Esophagus muscularis mucosa (tissue), 4 donors: ENCODE measurements around the gene GRWD1. TPM values are rescaled to one million over a fixed set of nuclear protein-coding genes. Genes with fewer than 3 reads are reported as not detected.
A peak's percentile ranks its signal among the peaks of the same experiment; 100 is the strongest.

Source experiments
- DNase-seq: peaks from one replicate; pipeline ENCODE4 v3.0.0-alpha.2; 2017; ENCODE audit errors: extremely low spot score
- H3K27ac ChIP-seq, 4 donors: fragments of 200-600 bp; sonication (generic); replicated peaks in 1 of 4; 1 replicate in 3 of 4; 2 replicates in 1 of 4; pipeline ENCODE4 v1.5.1; 2016 to 2019; ENCODE audit warnings: mild to moderate bottlenecking in 1 of 4
- H3K27me3 ChIP-seq, 4 donors: fragments of 200-600 bp; sonication (generic); one replicate each; pipeline versions ENCODE4 v1.5.1 to v1.6.0; 2016 to 2019
- H3K36me3 ChIP-seq, 4 donors: fragments of 200-600 bp; sonication (generic); one replicate each; pipeline ENCODE4 v1.5.1; 2016 to 2019
- H3K4me1 ChIP-seq, 4 donors: fragments of 200-600 bp; sonication (generic); one replicate each; pipeline ENCODE4 v1.5.1; 2016 to 2019
- H3K4me3 ChIP-seq, 4 donors: fragments of 200-600 bp; sonication (generic); 1 replicate in 2 of 4; 2 replicates in 2 of 4; pipeline ENCODE4 v1.5.1; 2016 to 2019; ENCODE audit warnings: mild to moderate bottlenecking in 4 of 4, moderate library complexity in 1 of 4
- H3K9me3 ChIP-seq, 4 donors: fragments of 200-600 bp; sonication (generic); 1 replicate in 3 of 4; 2 replicates in 1 of 4; pipeline ENCODE4 v1.5.1; 2016 to 2019
- CTCF ChIP-seq, 3 experiments: fragments of 200-600 bp in 2 of 3; fragments of 450-650 bp in 1 of 3; sonication (generic) in 2 of 3; IDR thresholded peaks; one replicate each; pipeline ENCODE4 v1.5.1; 2017 to 2019; ENCODE audit warnings: antibody characterized with exemption in 3 of 3, mild to moderate bottlenecking in 2 of 3, moderate library complexity in 1 of 3
- EP300 ChIP-seq: sonication (generic); formaldehyde crosslinking; IDR thresholded peaks from one replicate; pipeline ENCODE4 v1.6.1; 2017; ENCODE audit warnings: antibody characterized with exemption
- POLR2A ChIP-seq: fragments of 450-650 bp; IDR thresholded peaks from one replicate; pipeline ENCODE4 v1.6.1; 2017; ENCODE audit warnings: antibody characterized with exemption, moderate library complexity, mild to moderate bottlenecking, low read depth
- POLR2AphosphoS5 ChIP-seq, 2 donors: sonication (generic); formaldehyde crosslinking; IDR thresholded peaks; one replicate each; pipeline ENCODE4 v1.6.1; 2017; ENCODE audit warnings: antibody characterized with exemption in 2 of 2
- WGBS: methylation state at CpG from one replicate; pipeline ENCODE4 v1.1.5; 2018; 5-methylcytosine and 5-hydroxymethylcytosine counted together
- intact Hi-C: fragments of 100-400 bp; cut with DNase I; formaldehyde crosslinking; loops from one replicate; pipeline ENCODE4 v1.15.1; 2023
- total RNA-seq, 4 donors: library from RNA; depleted of rRNA; stranded (reverse); fragments of >200 nt; gene quantifications; one replicate each; pipeline versions ENCODE4 v1.1.0 to v1.2.1, GENCODE V29; 2016

GRWD1 gene
- total RNA-seq, 4 donors from 2014 or later, result 19.5 to 42.9 (median 31.7) TPM

- H3K4me3 ChIP-seq, result no peak overlapping the region
- H3K36me3 ChIP-seq, result peaks cover 0 to 3% (median 0%) of the 10 kb centered on the region in 4 donors
- DNase-seq, result no peak
- peaks cover 4 to 76% (median 24%) of the 10 kb centered on the region in 4 donors for H3K27me3 ChIP-seq
- H3K27ac ChIP-seq, result no peak overlapping the region
- WGBS, result 94% methylated on average over 14 of the region's 20 CpGs
- H3K4me1 ChIP-seq, result peaks cover 20 to 35% (median 26%) of the 10 kb centered on the region in 4 donors
- no peaks in the 10 kb centered on the region for H3K9me3 ChIP-seq
- TF ChIP-seq POLR2A (no peak), EP300 (no peak), CTCF (IDR thresholded peaks at IDR 0.05) (no peak), POLR2AphosphoS5 (IDR thresholded peaks at IDR 0.05) (no peak)
- intact Hi-C loops, result no loop called here
Measured at GRCh38 chr19:48441360-48442050, 4.3 kb upstream of the GRWD1 start.

GRCh38 chr19:48442116-48443035, 3.4 kb upstream of the GRWD1 start:
- H3K27ac ChIP-seq, result no peak overlapping the region
- peaks cover 4 to 67% (median 24%) of the 10 kb centered on the region in 4 donors for H3K27me3 ChIP-seq
- H3K36me3 ChIP-seq, result peaks cover 2 to 10% (median 4%) of the 10 kb centered on the region in 4 donors
- WGBS, result 65% methylated on average over 33 of the region's 94 CpGs
- H3K4me3 ChIP-seq, result no peak overlapping the region
- intact Hi-C loops, result no loop called here
- no peak for DNase-seq
- H3K9me3 ChIP-seq, result no peaks in the 10 kb centered on the region
- H3K4me1 ChIP-seq, result peaks cover 22 to 38% (median 31%) of the 10 kb centered on the region in 4 donors
- TF ChIP-seq POLR2AphosphoS5 (IDR thresholded peaks at IDR 0.05) (no peak), CTCF (IDR thresholded peaks at IDR 0.05) (no peak), POLR2A (no peak), EP300 (no peak)

GRCh38 chr19:48443256-48443655, 2.5 kb upstream of the GRWD1 start:
- WGBS, result no CpG with 5 or more reads among the region's 60 CpGs
- no peak for DNase-seq
- Histone ChIP-seq H3K4me3 (peak overlapping the region; percentile 85 to 96 (median 89)), H3K27ac (no peak overlapping the region), H3K9me3 (no peaks in the 10 kb centered on the region), H3K27me3 (peaks cover 4 to 59% (median 24%) of the 10 kb centered on the region in 4 donors), H3K4me1 (peaks cover 22 to 38% (median 31%) of the 10 kb centered on the region in 4 donors), H3K36me3 (peaks cover 5 to 19% (median 12%) of the 10 kb centered on the region in 4 donors)
- TF ChIP-seq EP300 (no peak), POLR2AphosphoS5 (IDR thresholded peaks at IDR 0.05) (no peak), POLR2A (no peak), CTCF (IDR thresholded peaks at IDR 0.05) (no peak)
- intact Hi-C loops, result no loop called here

DNA sequence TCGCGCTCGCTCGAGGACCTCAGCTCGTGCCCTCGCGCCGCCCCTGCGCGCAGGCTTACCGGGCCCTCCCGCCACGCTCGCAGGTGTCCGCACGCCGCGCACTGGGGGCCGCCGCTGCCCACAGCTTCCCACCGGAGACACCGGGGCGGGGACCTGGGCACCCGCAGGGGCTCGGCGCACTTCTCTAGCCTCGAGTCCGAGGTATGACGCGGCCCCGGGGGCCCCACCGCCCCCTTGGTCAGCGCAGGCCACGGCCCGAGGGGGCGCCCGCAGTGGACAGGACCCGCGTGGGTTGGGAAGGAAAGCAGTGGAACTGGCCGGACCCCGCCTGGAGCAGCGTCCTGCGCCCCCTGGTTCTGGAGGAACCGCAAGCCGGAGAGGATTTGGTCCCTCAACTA, 2.1 kb upstream of the GRWD1 start:
- Histone ChIP-seq H3K9me3 (no peaks in the 10 kb centered on the region), H3K4me3 (peak overlapping the region; percentile 85 to 96 (median 89)), H3K4me1 (peaks cover 22 to 38% (median 31%) of the 10 kb centered on the region in 4 donors), H3K36me3 (peaks cover 7 to 24% (median 17%) of the 10 kb centered on the region in 4 donors), H3K27me3 (peaks cover 4 to 54% (median 24%) of the 10 kb centered on the region in 4 donors), H3K27ac (no peak overlapping the region)
- 19% methylated on average over 11 of the region's 45 CpGs for WGBS
- no peak for DNase-seq
- TF ChIP-seq EP300, result no peak
- no peak for TF ChIP-seq POLR2AphosphoS5 (IDR thresholded peaks at IDR 0.05)
- TF ChIP-seq CTCF (IDR thresholded peaks at IDR 0.05), result no peak
- no peak for TF ChIP-seq POLR2A
- intact Hi-C loops, result no loop called here
